ENCODE measurements around the gene PLOD1.

DNA sequence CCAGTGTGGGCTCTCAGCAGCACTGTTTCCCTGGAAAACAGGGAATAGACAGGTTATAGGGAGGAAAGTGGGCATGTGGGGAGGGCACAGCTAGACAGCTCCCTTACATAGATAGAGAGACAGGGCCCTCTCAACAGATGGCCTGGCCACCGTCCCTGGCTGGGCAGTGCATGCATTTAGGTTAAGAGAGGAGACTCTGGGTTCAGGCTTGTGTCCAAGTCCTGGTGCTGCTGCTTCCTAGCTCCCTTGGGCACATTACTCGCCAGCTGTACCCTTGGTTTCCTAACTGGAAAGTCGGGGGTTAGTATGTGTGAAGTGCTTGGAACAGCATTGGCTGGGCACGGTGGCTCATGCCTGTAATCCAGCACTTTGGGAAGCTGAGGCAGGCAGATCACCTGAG lies 9.1 kb downstream of the PLOD1 start:
- TF ChIP-seq CTCF (IDR thresholded peaks at IDR 0.05; ENCODE audit: low read length) = no peak
- no peak for TF ChIP-seq EZH2 (IDR thresholded peaks at IDR 0.05; ENCODE audit: borderline replicate concordance, low read length)
